Measurements from ENCODE around the gene ZNF646. TPM values are rescaled to one million over a fixed set of nuclear protein-coding genes. Genes with fewer than 3 reads are reported as not detected.

ZNF646 gene
- total and polyA plus RNA-seq, 2 donors (not counting 3 experiments of a cell fraction or from before 2014, with no cell fraction given): 4.1 to 15.9 TPM

- H3K9ac ChIP-seq (replicated peaks; ENCODE audit: extremely low read depth, insufficient read depth, low read length): no peak overlapping the region
- H3K4me3 ChIP-seq (replicated peaks in 1 of 3; ENCODE audit: insufficient read depth in 1 of 3, low read depth in 1 of 3, low read length in 3 of 3): no peak overlapping the region
- H3K9me1 ChIP-seq (replicated peaks; ENCODE audit: control insufficient read depth, extremely low read depth, insufficient read depth, low read length): no peaks in the 10 kb centered on the region
- TF ChIP-seq GATA2 (IDR thresholded peaks at IDR 0.05; ENCODE audit: insufficient read depth, insufficient read length, low read depth, low read length) (no peak), POLR2A (IDR thresholded peaks at IDR 0.05; ENCODE audit: low read depth, low read length) (no peak), FOS (IDR thresholded peaks at IDR 0.05; ENCODE audit: borderline replicate concordance, insufficient read depth, low read length) (no peak)
- FAIRE-seq: no peak
- DNase-seq (ENCODE audit: low read depth, low spot score): no peak
- POLR2A ChIA-PET: no interaction called here
- no peak overlapping the region for H3K4me2 ChIP-seq (ENCODE audit: insufficient read depth, low read length)
- intact Hi-C loops (cut with micrococcal nuclease): loop anchor here (2.0 to 5.0 kb wide), 3 partner anchors 15 to 71 kb away; partner anchors contain the start of genes FUS and VKORC1
- H2AFZ ChIP-seq (ENCODE audit: low read depth, low read length): no peak overlapping the region
- H3K79me2 ChIP-seq (ENCODE audit: control insufficient read depth, insufficient read depth, low read length): peaks cover 11% of the 10 kb centered on the region
- dilution Hi-C loops (cut with MboI; ENCODE audit: extremely low pct_ligation_motif_present, low sequenced_read_pairs): no loop called here
- no peaks in the 10 kb centered on the region for H3K9me3 ChIP-seq (replicated peaks; ENCODE audit: control insufficient read depth, insufficient read depth, low read length)
- no peak overlapping the region for H3K27ac ChIP-seq (ENCODE audit: insufficient read depth, low read depth, low read length)
- BruUV-seq (replicated peaks): no TSS peak
- peaks cover 12% of the 10 kb centered on the region for H3K4me1 ChIP-seq (ENCODE audit: control insufficient read depth, extremely low read depth, insufficient read depth, low read length)
- peaks cover 10 to 31% of the 10 kb centered on the region in 2 experiments for H3K36me3 ChIP-seq (ENCODE audit: control insufficient read depth in 2 of 2, extremely low read depth in 1 of 2, insufficient read depth in 2 of 2, low read length in 2 of 2)
- no peaks in the 10 kb centered on the region for H4K20me1 ChIP-seq (replicated peaks; ENCODE audit: control insufficient read depth, extremely low read depth, insufficient read depth, low read length)
- H3K27me3 ChIP-seq (ENCODE audit: control insufficient read depth in 2 of 2, insufficient read depth in 2 of 2, low read length in 2 of 2): no peaks in the 10 kb centered on the region
- CTCF ChIA-PET: interaction anchor here (1.7 kb wide), 1 partner anchor 33 kb away, joined by 5 read pairs; no protein-coding TSS in a partner anchor
Observed at GRCh38 chr16:31109622-31110021, 35.4 kb downstream of the ZNF646 start.

DNA sequence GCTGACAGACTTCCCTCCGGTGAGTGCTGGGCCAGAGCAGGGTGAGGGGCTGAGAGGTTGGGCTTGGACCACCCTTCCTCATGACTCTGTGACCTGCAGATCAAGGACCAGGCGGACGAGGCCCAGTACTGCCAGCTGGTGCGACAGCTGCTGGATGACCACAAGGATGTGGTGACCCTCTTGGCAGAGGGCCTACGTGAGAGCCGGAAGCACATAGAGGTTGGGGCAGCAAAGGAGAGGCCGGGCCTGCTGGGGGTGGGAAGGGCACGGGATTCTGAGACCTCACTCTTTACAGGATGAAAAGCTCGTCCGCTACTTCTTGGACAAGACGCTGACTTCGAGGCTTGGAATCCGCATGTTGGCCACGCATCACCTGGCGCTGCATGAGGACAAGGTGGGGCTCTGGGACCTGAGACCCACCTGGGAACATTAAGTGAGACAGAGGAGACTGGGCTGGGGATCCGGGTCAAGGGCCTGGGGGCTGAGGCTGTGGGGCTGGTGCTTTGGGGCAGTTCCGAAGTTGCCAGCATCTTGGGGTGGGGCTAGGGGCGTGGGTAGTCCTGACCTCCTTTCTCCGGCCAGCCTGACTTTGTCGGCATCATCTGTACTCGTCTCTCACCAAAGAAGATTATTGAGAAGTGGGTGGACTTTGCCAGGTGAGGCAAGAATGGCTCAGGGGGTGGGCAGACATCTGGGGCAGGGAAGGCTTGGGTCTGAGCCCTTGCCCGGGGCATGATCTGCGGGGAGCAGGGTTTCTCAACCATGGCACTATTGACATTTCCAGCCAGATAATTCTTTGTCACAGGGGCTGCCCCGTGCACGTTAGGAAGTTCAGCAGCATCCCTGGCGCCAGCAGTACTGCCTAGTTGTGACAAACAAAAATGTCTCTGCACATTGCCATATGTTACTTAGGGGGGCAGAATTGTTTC is 36.1 kb downstream of the ZNF646 start:
- Histone ChIP-seq H3K4me1 (ENCODE audit: control insufficient read depth, extremely low read depth, insufficient read depth, low read length) (peaks cover 12% of the 10 kb centered on the region), H3K79me2 (ENCODE audit: control insufficient read depth, insufficient read depth, low read length) (peaks cover 11% of the 10 kb centered on the region), H3K36me3 (ENCODE audit: control insufficient read depth in 2 of 2, extremely low read depth in 1 of 2, insufficient read depth in 2 of 2, low read length in 2 of 2) (peaks cover 10 to 31% of the 10 kb centered on the region in 2 experiments), H3K9me1 (replicated peaks; ENCODE audit: control insufficient read depth, extremely low read depth, insufficient read depth, low read length) (no peaks in the 10 kb centered on the region), H2AFZ (ENCODE audit: low read depth, low read length) (no peak overlapping the region), H3K9me3 (replicated peaks; ENCODE audit: control insufficient read depth, insufficient read depth, low read length) (no peaks in the 10 kb centered on the region), H3K9ac (replicated peaks; ENCODE audit: extremely low read depth, insufficient read depth, low read length) (no peak overlapping the region), H3K4me3 (replicated peaks in 1 of 3; ENCODE audit: insufficient read depth in 1 of 3, low read depth in 1 of 3, low read length in 3 of 3) (no peak overlapping the region), H4K20me1 (replicated peaks; ENCODE audit: control insufficient read depth, extremely low read depth, insufficient read depth, low read length) (no peaks in the 10 kb centered on the region), H3K4me2 (ENCODE audit: insufficient read depth, low read length) (no peak overlapping the region), H3K27me3 (ENCODE audit: control insufficient read depth in 2 of 2, insufficient read depth in 2 of 2, low read length in 2 of 2) (no peaks in the 10 kb centered on the region), H3K27ac (ENCODE audit: insufficient read depth, low read depth, low read length) (no peak overlapping the region)
- FAIRE-seq (no peak), DNase-seq (ENCODE audit: low read depth, low spot score) (no peak)
- BruUV-seq (replicated peaks): no TSS peak
- ChIA-PET POLR2A (no interaction called here), CTCF (interaction anchor here (1.7 kb wide), 1 partner anchor 32 kb away, joined by 5 read pairs; no protein-coding TSS in a partner anchor)
- no peak for TF ChIP-seq POLR2AphosphoS5 (IDR thresholded peaks at IDR 0.05; ENCODE audit: insufficient read depth, low read depth, low read length)
- TF ChIP-seq JUN (IDR thresholded peaks at IDR 0.05; ENCODE audit: borderline replicate concordance, insufficient read depth, insufficient read length, low read depth): no peak
- TF ChIP-seq GATA2 (IDR thresholded peaks at IDR 0.05; ENCODE audit: insufficient read depth, insufficient read length, low read depth, low read length): no peak
- TF ChIP-seq, protein P1, sequence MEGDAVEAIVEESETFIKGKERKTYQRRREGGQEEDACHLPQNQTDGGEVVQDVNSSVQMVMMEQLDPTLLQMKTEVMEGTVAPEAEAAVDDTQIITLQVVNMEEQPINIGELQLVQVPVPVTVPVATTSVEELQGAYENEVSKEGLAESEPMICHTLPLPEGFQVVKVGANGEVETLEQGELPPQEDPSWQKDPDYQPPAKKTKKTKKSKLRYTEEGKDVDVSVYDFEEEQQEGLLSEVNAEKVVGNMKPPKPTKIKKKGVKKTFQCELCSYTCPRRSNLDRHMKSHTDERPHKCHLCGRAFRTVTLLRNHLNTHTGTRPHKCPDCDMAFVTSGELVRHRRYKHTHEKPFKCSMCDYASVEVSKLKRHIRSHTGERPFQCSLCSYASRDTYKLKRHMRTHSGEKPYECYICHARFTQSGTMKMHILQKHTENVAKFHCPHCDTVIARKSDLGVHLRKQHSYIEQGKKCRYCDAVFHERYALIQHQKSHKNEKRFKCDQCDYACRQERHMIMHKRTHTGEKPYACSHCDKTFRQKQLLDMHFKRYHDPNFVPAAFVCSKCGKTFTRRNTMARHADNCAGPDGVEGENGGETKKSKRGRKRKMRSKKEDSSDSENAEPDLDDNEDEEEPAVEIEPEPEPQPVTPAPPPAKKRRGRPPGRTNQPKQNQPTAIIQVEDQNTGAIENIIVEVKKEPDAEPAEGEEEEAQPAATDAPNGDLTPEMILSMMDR (IDR thresholded peaks at IDR 0.05; ENCODE audit: extremely low read depth in 1 of 2, insufficient read depth in 1 of 2, low read depth in 1 of 2, low read length in 2 of 2): no peak
- dilution Hi-C loops (cut with MboI; ENCODE audit: extremely low pct_ligation_motif_present, low sequenced_read_pairs): no loop called here
- intact Hi-C loops (cut with micrococcal nuclease): no loop called here

Measured in endothelial cell of umbilical vein (primary cell).